ENCODE measurements around the gene ORAI3.

- TF ChIP-seq CTCF (IDR thresholded peaks at IDR 0.05), result peak; percentile 89 to 97 (median 96)
- peak in 1 of 4 donors; percentile 18 for TF ChIP-seq POLR2A (IDR thresholded peaks at IDR 0.05)
These were observed 36.0 kb downstream of the ORAI3 start, which contains the start of gene HSD3B7 for GRCh38 chr16:30984669-30985400.

Data from upper lobe of left lung (tissue), 4 donors.